Measurements from ENCODE around the gene SUPV3L1.

DNA sequence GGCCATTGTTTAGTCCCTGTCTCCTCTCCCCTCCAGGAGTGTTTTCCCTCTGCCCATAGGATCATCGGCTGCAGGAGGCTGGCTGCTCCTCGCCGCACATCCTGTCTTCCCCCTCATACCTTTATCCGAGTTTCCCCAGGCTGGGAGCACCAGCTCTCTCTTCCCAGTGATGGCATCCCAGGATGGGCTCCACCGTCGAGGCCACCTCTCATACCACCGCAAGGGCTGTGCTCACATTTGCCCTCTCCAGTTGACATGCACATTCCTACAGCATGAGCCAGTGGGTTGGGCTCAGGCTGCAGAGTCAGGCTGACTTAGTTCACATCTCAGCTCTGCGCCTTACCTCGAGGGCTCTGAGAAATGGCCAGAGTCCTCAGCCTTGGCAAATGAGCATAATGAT is 52.2 kb downstream of the SUPV3L1 start:
- TF ChIP-seq, protein P1, sequence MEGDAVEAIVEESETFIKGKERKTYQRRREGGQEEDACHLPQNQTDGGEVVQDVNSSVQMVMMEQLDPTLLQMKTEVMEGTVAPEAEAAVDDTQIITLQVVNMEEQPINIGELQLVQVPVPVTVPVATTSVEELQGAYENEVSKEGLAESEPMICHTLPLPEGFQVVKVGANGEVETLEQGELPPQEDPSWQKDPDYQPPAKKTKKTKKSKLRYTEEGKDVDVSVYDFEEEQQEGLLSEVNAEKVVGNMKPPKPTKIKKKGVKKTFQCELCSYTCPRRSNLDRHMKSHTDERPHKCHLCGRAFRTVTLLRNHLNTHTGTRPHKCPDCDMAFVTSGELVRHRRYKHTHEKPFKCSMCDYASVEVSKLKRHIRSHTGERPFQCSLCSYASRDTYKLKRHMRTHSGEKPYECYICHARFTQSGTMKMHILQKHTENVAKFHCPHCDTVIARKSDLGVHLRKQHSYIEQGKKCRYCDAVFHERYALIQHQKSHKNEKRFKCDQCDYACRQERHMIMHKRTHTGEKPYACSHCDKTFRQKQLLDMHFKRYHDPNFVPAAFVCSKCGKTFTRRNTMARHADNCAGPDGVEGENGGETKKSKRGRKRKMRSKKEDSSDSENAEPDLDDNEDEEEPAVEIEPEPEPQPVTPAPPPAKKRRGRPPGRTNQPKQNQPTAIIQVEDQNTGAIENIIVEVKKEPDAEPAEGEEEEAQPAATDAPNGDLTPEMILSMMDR (IDR thresholded peaks at IDR 0.05; ENCODE audit: poor library complexity, severe bottlenecking), result no peak
- TF ChIP-seq TAF1 (IDR thresholded peaks at IDR 0.05; ENCODE audit: low read depth), result no peak
- TF ChIP-seq EP300 (conservative IDR thresholded peaks at IDR 0.05; ENCODE audit: poor library complexity, severe bottlenecking), result no peak
- no peak for TF ChIP-seq EZH2 (IDR thresholded peaks at IDR 0.05; ENCODE audit: borderline replicate concordance, insufficient read depth, low read length, poor library complexity, severe bottlenecking)
- TF ChIP-seq POLR2AphosphoS5 (IDR thresholded peaks at IDR 0.05), result no peak
- TF ChIP-seq MXI1 (conservative IDR thresholded peaks at IDR 0.05; ENCODE audit: poor library complexity, severe bottlenecking), result no peak
- no peak for TF ChIP-seq SMC3 (conservative IDR thresholded peaks at IDR 0.05; ENCODE audit: poor library complexity)
